HG02678 (cell line): ENCODE data around the gene SERPINE2.

ENCODE experiments used
- ATAC-seq: cut with Tn5 transposase; IDR thresholded peaks from one replicate; pipeline ENCODE4 v1.9.1; 2021; ENCODE audit warnings: mild to moderate bottlenecking, moderate library complexity; ENCODE audit not compliant: unreplicated experiment

Gene SERPINE2

DNA sequence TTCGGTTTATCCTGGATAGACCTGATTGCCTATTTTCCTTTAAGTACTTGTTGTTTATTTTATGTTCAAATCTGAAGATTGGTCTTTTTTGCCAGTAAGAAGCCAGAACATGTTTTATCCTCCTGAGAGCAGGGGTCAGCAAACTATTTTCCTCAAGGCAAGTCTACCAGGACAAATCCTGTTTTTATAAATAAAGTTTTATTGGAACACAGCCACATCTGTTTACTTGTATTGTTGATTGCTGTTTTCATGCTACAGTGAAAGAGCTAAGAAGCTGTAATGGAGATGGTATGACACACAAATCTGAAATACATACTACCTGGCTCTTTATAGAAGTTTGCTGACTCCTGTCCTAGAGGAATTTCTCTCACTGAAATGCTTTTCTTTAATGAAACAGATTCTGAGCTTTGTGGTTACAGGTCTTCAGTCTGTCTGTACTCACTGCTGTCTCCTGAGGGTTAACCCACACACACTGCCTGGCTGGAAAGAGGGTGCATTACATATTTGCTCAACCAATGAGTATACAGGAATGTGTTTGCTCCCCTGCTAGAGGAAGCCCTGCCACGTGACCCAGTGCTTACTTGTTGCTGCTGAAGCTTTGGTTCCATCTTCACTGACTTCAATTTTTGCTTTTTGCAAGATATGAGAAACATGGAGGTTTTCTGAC is 59.2 kb downstream of the SERPINE2 start:
- ATAC-seq = no peak

DNA sequence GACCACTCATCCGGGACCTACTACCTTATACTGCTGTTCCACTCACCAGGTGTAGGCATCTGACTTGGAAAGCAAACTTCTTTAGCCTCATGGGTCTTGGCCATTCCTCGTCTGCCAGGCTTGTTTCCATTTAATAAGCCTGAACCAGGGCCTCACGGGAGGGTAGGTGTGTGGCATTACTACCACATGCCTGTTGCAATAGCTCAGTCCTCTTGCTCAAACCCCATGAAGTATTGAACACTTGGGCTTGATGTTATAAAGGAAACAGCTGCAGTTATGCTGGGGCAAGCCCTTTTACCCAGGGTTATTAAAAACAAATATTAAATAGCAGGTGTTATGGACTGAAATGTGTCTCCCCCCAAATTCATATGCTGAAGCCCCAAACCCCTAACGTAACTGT is 60.6 kb downstream of the SERPINE2 start:
- no peak for ATAC-seq

DNA sequence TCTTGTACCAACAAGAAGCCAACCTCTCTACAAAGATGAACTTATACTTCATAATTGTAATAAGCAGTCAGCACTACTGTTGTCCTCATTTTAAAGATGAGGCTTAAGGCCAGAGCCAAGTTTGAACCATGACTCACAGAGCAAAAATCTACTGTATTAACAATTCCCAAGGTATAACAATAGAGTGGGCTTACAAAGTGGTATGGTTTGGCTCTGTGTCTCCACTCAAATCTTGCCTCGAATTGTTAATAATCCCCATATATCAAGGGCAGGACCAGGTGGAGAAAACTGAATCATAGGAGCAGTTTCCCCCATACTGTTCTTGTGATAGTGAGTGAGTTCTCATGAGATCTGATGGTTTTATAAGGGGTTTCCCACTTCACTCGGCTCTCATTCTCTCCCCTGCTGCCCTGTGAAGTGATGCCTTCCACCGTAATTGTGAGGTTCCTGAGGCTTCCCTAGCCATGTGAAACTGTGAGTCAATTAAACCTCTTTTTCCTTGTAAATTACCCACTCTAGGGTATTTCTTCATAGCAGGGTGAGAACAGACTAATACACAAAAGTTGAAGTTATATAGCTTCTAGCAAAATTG is 62.4 kb downstream of the SERPINE2 start:
- ATAC-seq = no peak

DNA sequence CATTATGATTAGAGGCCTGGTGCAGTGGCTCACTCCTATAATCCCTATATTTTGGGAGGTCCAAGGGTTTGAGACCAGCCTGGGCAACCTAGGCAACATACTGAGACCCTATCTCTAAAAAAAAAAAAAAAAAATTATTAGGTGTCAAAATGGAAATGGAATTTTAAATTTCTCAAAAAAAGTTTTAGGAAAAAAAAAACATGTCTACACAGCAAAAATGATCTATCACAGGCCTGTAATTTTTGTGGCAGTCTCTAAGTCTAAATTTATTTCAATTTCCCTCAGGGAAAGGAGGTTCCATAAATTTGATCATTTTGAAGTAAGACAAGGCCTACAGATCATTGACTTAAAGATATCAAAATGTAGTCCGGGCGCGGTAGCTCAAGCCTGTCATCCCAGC is 65.5 kb downstream of the SERPINE2 start:
- ATAC-seq = no peak

DNA sequence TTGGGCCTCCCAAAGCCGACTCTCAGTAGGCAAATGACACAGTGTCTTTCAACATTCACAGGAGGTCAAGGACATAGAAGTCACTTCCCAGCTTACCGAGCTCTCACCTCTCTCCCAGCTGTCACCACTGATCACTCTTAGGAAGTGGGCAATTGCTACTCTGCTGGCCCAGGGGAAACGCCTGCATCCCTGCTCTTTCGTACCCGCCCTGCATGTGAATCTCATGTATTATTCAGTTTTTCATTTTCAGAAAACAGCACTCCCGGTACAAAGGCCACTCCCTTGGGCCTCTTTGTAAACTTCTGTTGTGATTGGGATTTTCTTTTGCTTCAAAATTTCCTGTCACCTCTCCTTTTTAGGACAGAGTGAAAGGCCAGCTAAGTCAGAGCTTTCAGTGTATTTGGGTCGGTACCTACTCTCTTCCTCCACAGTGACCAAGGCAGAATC is 66.4 kb downstream of the SERPINE2 start:
- no peak for ATAC-seq

DNA sequence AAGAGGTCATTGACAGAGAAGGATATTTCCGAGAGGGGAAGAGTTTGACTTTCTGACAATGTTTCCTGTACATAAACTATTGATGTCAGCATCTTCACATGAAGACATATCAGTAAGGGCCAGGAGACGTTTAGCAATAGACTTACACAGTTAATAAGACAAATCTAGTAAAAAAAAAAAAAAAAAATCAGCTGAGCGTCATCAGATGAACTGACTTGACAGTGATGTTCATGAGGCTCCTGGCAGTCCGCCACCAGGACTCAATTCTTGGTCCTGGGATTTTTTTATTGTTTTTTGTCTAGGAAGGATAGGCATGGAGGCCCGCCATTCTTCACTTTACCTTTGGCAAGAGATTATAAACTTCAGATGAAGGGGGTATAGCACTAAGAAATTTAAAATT is 67.4 kb downstream of the SERPINE2 start:
- no peak for ATAC-seq

DNA sequence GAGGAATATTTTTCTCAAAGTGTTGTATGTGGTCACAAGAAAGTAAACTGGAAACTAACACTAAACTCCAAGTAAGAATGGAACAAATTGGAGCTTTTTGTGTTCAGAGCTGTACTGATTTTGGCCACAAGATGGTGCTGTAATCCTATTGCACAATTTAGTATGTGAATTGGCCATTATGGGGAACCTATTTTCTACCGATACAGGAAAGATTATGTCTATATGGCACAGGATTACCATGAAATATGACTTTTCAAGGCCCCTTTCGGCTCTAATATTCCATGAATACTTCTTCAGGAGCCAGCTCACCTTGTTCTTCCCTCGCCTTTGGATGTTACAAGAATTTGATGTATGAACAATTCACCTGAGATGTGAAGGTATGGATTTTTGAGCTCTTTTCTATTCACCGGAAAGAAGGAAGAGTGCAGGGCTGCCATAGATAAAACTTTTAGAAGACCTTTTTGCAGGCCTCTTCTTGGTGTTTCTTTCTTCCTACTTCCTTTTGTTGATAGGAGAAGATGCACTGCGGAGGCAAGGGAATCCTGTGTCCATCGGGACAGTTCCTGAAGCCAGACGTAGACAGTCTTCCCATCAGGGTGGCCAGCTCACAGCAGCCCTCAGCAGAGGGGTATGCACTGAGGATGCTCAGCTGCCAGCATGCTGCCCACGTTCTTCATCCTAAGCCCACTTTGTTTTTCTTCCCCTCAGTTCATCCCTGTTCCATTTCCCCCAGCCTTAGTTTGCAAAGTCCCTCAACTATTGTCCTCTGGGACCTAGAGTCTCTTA is 68.5 kb downstream of the SERPINE2 start:
- peak; percentile 76 for ATAC-seq

DNA sequence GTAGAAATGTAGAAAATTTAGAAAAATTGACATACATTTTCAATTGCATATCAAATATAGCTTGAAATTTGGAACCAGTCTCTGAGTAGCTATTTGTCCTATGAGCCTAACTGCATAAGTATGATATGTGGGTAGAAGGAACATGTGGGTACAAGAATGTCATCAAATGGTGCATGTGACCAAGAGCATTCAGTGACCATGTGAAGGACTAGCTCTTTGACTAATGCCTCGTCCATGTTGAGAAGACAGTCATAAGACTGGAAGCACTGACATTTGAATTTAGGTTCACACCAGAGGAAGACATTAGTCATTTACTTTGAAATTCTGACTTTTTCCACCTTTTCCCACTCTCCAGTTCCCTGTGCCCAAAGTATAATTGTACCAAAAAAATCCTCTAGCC is 69.2 kb downstream of the SERPINE2 start:
- ATAC-seq = peak; percentile 18

DNA sequence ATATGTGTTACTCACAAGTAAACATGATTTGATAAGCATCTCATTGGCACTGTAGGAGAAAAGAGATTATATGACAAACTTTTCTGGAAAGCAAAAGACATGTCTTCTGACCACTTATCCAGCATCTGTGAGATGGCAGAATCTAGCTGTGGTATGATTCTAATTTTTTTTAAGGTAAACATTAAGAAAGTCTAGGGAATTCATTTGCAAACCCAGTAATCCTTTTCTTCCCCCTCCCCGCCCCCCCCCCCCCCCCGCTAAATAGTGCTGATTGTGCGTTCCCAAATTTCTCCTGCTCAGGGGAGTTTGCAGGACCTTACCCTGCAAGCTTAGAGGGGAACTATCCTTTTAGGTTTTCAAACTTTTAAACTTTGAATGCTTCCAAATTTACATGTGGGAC is 69.8 kb downstream of the SERPINE2 start:
- ATAC-seq = no peak

DNA sequence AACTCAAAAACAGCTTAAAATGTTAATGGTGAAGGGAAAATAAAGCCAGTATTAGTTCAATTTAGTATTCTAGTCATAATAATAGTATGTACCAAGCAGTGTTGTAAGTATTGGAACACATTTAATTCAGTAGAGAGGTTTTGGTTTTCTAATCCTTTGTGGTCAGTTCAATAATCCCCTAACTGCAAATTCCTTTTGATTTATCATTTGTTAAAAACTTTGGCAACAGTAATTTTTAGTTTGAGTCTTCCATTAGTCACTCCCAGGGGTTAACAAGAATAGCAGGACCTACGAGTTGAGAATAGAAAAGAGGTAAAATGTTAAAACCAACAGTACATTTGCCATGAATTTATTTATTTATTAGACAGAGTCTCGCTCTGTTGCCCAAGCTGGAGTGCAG is 71.1 kb downstream of the SERPINE2 start:
- ATAC-seq = no peak

DNA sequence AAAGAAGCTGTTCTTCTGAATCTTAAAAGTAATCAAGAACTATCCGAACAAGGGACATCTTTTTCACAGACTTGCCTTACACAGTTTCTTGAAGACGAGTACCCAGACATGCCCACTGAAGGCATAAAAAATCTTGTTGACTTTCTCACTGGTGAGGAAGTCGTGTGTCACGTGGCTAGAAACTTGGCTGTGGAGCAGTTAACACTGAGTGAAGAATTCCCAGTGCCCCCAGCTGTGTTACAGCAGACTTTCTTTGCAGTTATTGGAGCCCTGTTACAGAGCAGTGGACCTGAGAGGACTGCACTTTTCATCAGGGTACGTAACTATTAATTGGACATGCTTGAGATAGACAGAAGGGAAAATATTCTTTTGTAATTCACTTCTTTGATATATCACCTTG is 79.4 kb downstream of the SERPINE2 start:
- no peak for ATAC-seq

DNA sequence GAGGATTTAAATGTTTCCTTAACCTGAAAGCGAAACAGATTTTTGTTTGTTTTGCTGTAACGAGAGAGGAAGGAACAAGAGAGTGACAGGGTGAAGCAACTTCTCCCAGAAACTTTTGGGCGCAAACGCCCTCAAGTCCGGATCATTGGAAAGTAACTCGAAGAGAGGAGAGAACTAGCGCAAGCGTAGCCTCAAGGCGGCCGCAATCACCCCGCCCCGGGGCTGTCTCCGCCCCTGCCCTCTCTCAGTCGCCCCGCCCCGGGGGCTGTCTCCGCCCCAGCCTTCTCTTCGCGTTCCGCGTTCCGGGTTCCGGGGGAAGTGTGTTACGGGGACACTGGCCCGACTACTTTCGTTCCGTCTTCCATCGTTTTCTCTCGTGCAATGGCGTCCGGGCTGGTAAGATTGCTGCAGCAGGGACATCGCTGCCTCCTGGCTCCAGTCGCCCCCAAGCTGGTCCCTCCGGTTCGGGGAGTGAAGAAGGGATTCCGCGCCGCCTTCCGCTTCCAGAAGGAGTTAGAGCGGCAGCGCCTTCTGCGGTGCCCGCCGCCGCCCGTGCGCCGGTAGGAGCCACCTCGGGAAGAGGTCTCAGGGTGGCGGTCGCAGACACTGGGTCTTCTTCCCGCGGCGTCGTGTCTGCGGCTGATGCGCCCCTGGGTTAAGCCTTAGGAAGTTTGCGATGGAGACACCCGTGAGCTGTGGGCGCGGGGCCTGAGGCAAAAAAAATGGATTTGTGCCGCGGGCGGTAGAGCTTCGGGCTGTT is 81.8 kb downstream of the SERPINE2 start, which contains the start of gene MRPL44:
Gene MRPL44, plus strand, starts transcription at position 372 of the 760 bp plus-strand sequence. Its CDS starts 10 bp downstream, at position 382.
- ATAC-seq = peak; percentile 85

DNA sequence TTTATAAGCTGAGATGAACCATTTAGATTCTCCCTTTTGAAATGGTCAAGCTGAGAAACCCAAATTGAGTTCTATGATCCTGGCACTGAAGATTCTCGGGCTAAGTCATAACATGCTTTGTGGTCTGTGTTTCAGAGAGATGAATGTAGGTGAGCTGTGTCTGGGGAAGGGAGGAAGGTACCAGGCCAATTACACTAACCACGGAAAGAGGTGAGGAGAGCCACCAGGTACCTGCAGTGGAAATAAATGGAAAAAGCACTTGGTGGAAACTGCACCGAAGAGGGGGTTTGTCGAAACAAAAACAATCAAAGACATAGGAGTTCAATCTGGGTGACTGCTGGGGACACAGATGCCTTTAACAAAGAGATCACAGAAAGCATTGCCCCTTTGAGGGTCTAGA is 82.8 kb downstream of the SERPINE2 start:
- peak; percentile 31 for ATAC-seq

DNA sequence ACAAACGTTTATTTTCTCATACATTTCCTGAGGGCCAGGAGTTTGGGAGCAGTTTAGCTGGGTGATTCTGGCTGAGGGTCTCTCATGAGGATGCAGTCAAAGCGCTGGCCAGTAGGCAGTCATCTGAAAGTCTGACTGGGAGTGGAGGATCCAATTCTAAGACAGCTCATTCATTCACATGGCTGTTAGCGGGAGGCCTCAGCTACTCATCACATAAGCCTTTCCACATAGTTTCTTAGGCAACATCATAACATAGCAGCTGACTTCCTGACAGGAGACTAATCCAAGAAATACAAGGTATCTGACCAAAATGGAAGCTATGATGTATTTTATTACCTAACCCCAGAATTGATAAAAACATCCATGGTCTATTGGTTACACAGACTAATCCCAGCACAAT is 84.7 kb downstream of the SERPINE2 start:
- ATAC-seq = no peak

DNA sequence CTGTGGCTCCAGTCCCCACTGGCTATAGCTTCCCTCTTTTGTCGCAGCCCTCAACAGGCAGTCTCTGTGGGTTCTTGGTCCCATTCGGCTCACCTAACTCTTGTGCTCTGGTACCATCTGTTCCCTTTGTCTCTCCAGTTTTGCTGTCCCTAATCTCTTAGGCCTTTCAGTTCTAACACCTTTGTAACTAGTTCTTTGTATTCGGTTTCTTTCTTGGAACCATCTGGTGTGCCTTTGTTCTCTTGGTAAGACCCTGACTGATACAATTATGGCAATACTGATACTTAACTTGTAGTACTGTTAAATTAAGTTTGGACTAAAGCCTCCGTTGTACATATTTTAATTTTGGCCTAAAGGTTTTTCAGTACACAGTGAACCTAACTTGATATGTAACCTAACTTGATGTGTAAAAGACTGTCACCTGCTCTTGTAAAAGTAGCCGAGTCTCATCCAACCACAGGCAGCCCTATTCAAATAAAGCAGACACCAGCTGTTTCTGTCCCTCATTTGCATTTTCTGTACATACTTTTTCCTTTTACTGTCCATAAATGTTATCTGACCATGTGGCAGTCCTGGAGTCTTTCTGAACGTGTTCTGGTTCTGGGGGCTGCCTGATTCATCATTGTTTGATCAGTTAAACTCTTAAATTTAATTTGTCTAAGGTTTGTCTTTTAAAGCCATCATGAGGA is 86.7 kb downstream of the SERPINE2 start:
- peak; percentile 52 for ATAC-seq

DNA sequence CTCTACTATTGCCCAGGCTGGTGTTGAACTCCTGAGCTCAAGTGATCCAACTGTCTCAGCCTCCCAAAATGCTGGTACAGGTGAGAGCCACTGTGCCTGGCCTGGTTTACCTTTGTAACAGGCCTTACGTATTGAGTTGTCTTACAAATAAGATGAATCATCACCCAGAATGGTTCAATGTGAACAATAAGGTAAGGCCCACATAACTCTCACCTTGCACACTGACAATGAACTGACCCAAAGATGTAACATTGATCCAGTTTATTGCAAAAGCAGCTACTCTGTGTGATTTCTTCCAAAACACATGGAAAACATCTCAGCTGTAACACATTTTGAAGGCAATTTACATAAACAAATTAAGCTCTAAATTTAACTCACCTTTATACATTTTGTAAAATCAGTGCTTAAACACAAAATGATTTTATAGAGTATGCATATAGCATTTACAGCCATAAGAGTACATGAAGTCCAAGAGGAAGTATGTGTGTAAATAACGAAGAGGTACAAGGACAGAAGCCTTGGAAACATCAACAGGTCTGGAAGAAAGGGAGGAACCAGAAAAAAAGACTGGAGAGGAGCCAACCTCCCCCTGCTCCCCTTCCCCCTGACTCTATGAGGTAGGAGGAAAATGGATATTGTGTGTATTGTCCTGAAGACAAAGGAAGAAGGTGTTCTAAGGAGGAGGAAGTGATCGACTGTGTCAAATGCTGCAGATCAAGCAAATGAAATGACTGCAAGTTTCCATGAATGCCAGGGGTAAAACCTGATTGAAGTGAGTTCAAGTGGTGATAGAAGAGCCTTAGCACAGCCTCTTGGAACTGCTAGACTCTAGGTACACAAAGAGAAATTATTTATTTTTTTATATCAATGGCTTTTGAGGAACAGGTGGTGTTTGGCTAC is 88.4 kb downstream of the SERPINE2 start:
- no peak for ATAC-seq

DNA sequence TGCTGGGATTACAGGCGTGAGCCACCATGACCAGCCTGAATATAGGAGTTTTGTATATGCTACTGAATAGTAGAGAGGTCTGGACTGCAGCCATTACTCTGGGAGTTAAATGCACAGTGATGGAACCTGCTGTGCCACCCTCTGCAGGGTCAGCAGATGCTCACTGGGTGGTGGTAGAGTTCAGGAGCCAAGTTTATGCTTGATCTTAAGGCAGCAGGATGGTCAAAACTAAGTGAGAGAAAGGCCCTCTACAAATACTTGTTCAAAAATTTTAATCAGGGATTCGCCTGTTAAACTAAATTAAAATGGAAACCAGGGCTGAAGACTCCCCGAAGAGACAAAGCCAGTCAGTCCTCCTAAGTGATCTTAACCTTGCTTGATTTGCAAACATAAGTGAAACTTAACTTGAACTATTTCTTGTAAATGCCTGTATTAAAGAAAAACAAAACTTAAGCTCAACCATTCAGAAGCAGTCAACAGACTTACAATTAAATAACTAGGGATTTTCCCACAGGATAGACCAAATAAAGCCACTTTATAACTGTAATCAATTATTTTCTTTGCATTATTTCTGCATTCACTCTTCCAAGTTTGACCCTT is 89.7 kb downstream of the SERPINE2 start:
- ATAC-seq = no peak

DNA sequence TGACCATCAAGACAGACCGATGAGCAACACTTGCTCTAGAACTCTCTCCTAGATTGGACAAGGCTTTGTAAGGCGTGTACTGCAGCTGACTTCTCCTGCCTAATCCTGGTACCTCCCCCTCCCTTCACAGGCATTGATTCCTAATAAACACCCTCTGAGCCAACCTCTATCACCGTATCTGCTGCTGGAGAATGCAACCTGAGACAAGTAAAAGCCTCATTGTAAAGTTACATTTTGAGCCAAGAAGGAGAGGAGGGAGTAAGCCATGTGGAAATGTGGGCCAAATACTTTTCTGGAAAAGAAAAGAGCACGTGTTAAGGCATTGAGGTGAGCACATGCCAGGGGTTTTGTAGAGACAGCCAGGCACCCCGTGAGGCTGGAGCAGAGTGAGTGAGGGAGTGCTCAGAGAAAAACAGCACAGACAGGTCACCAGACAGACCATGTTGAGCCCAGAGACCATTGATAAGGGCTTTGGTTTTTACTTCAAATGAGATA is 91.3 kb downstream of the SERPINE2 start:
- ATAC-seq = no peak

DNA sequence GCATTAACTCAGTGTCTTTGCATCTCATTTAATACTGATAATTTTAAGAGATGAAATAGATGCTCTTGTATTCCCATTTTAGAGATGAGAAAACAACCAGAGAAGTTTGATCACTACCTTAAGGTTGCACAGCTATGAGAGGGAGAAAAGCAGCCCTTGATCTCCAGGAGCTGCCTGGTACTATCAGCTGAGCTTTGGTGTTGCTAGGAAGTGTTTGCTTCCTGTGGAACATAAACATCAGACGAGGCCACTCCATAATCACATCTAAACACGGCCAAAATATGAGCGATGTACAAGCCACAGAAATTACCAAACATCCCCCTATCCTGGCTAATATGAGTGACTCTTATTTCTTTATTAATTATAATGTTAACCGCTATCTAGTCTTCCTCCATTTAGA is 93.3 kb downstream of the SERPINE2 start:
- no peak for ATAC-seq
